Non-pigmented ciliary epithelial cell (primary cell): ENCODE results near the gene PHYH.
"Not testable (repeated sequence)": the region's sequence is repeated elsewhere in the genome, so short reads cannot be mapped to it uniquely, and the experiment has no call there.

Experiments used
- DNase-seq: peaks from one replicate; pipeline ENCODE4 v3.0.0-alpha.2; 2010; ENCODE audit warnings: low read depth

The PHYH gene

GRCh38 chr10:13319166-13319565, 19.3 kb upstream of the PHYH start:
- no peak for DNase-seq

- no peak for DNase-seq
These were observed 17.6 kb upstream of the PHYH start for GRCh38 chr10:13317474-13317873.

- no peak for DNase-seq
These were observed 16.9 kb upstream of the PHYH start for GRCh38 chr10:13316635-13317311.

- no peak for DNase-seq
These were observed 15.5 kb upstream of the PHYH start for GRCh38 chr10:13315361-13315760.

GRCh38 chr10:13311177-13311575, 11.3 kb upstream of the PHYH start:
- DNase-seq = no peak

GRCh38 chr10:13310518-13311176, 10.8 kb upstream of the PHYH start:
- no peak for DNase-seq

GRCh38 chr10:13309792-13310191, 9.9 kb upstream of the PHYH start:
- DNase-seq = no peak

GRCh38 chr10:13308096-13308495, 8.2 kb upstream of the PHYH start:
- no peak for DNase-seq

- DNase-seq = no peak
These were observed 6.2 kb upstream of the PHYH start for GRCh38 chr10:13306103-13306502.

- no peak for DNase-seq
These were observed 3.1 kb upstream of the PHYH start for GRCh38 chr10:13302821-13303555.

- DNase-seq = no peak
These were observed 972 bp downstream of the PHYH start for GRCh38 chr10:13298748-13299436.

- no peak for DNase-seq
These were observed 3.4 kb downstream of the PHYH start for GRCh38 chr10:13296476-13296875.

- DNase-seq = no peak
These were observed 5.1 kb downstream of the PHYH start for GRCh38 chr10:13294784-13295183.

- no peak for DNase-seq
These were observed 7.8 kb downstream of the PHYH start for GRCh38 chr10:13291821-13292773.

- no peak for DNase-seq
These were observed 8.8 kb downstream of the PHYH start for GRCh38 chr10:13291061-13291460.

GRCh38 chr10:13284050-13284449, 15.8 kb downstream of the PHYH start:
- DNase-seq = no peak

GRCh38 chr10:13282348-13282747, 17.5 kb downstream of the PHYH start:
- not testable (repeated sequence) for DNase-seq

GRCh38 chr10:13276749-13277365, 23.0 kb downstream of the PHYH start:
- DNase-seq = no peak

GRCh38 chr10:13276146-13276545, 23.7 kb downstream of the PHYH start:
- DNase-seq = not testable (repeated sequence)

- no peak for DNase-seq
These were observed 27.7 kb downstream of the PHYH start for GRCh38 chr10:13272164-13272571.
